Uterus (tissue), 2 donors: Measurements from ENCODE around the gene TXNDC11.

Source experiments
- POLR2A ChIP-seq, 2 donors: fragments of 450-650 bp; IDR thresholded peaks; one replicate each; pipeline ENCODE4 v1.6.1; 2016; ENCODE audit warnings: antibody characterized with exemption in 2 of 2, mild to moderate bottlenecking in 1 of 2, moderate library complexity in 1 of 2
- TF ChIP-seq, protein P1 (sequence below), 4 experiments: fragments of 200-600 bp in 2 of 4; fragments of 450-650 bp in 2 of 4; sonication (generic) in 2 of 4; IDR thresholded peaks; one replicate each; pipeline ENCODE4 v1.5.1; 2016 to 2019; ENCODE audit warnings: antibody characterized with exemption in 4 of 4, mild to moderate bottlenecking in 2 of 4, moderate library complexity in 1 of 4

DNA sequence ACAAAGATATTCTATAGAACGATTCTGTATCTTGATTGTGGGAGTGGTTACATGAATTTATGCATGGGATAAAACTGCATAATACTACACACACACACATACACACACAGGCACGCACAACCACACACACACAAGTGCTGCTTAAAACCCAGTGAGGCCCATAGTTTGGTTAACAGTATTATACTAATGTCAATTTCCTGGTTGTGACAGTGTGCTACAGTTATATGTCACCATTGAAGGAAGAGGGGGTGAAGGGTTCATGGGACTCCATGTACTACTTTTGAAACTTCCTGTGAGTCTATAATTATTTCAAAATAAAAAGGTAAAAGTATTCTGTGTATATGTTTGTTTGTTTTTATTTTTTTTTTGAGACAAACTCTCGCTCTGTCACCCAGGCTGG lies 46.3 kb upstream of the TXNDC11 start:
- TF ChIP-seq, protein P1, sequence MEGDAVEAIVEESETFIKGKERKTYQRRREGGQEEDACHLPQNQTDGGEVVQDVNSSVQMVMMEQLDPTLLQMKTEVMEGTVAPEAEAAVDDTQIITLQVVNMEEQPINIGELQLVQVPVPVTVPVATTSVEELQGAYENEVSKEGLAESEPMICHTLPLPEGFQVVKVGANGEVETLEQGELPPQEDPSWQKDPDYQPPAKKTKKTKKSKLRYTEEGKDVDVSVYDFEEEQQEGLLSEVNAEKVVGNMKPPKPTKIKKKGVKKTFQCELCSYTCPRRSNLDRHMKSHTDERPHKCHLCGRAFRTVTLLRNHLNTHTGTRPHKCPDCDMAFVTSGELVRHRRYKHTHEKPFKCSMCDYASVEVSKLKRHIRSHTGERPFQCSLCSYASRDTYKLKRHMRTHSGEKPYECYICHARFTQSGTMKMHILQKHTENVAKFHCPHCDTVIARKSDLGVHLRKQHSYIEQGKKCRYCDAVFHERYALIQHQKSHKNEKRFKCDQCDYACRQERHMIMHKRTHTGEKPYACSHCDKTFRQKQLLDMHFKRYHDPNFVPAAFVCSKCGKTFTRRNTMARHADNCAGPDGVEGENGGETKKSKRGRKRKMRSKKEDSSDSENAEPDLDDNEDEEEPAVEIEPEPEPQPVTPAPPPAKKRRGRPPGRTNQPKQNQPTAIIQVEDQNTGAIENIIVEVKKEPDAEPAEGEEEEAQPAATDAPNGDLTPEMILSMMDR (IDR thresholded peaks at IDR 0.05), result no peak
- no peak for TF ChIP-seq POLR2A (IDR thresholded peaks at IDR 0.05)
